Activated T-helper 1 cell treated with anti-CD3 and anti-CD28 coated beads, Interleukin-12 subunit alpha, Interleukin-12 subunit beta, Interleukin-2, Interleukin-4 antibody, amounts not matched to agents 30 ng/mL and 10 ng/mL and 1 ng/mL, durations not matched to agents 14 hours and 24 hours and 36 hours (primary cell): Measurements from ENCODE around the gene SLC35F4. TPM values are rescaled to one million over a fixed set of nuclear protein-coding genes. Genes with fewer than 3 reads are reported as not detected.
"Not testable (repeated sequence)": the region's sequence is repeated elsewhere in the genome, so short reads cannot be mapped to it uniquely, and the experiment has no call there.

Source experiments
- DNase-seq: peaks from one replicate; pipeline ENCODE4 v3.0.0; 2021; ENCODE audit warnings: low spot score
- H3K27ac Mint-ChIP-seq: one replicate; pipeline ENCODE4 v1.8.0; 2021; ENCODE audit warnings: mild to moderate bottlenecking, mixed read lengths
- H3K27me3 Mint-ChIP-seq: one replicate; pipeline ENCODE4 v1.8.0; 2022; ENCODE audit warnings: mild to moderate bottlenecking, moderate library complexity, mixed read lengths; ENCODE audit not compliant: insufficient read depth
- H3K36me3 Mint-ChIP-seq: one replicate; pipeline ENCODE4 v1.8.0; 2021; ENCODE audit warnings: low read depth, mixed read lengths
- H3K4me1 Mint-ChIP-seq: one replicate; pipeline ENCODE4 v1.8.0; 2021; ENCODE audit warnings: low read depth, mixed read lengths
- H3K4me3 Mint-ChIP-seq: one replicate; pipeline ENCODE4 v1.8.0; 2021; ENCODE audit warnings: mild to moderate bottlenecking, moderate library complexity, mixed read lengths
- H3K9me3 Mint-ChIP-seq: one replicate; pipeline ENCODE4 v1.8.0; 2021; ENCODE audit warnings: mixed read lengths
- intact Hi-C: fragments of 100-400 bp; cut with micrococcal nuclease; formaldehyde crosslinking; loops from one replicate; pipeline ENCODE4 v1.15.1; 2024
- total RNA-seq: library from RNA; stranded (reverse); gene quantifications from 2 replicates; pipeline ENCODE4 v1.2.3, GENCODE V29; 2022

The SLC35F4 gene
- total RNA-seq, 1 donor from 2014 or later = not detected

DNA sequence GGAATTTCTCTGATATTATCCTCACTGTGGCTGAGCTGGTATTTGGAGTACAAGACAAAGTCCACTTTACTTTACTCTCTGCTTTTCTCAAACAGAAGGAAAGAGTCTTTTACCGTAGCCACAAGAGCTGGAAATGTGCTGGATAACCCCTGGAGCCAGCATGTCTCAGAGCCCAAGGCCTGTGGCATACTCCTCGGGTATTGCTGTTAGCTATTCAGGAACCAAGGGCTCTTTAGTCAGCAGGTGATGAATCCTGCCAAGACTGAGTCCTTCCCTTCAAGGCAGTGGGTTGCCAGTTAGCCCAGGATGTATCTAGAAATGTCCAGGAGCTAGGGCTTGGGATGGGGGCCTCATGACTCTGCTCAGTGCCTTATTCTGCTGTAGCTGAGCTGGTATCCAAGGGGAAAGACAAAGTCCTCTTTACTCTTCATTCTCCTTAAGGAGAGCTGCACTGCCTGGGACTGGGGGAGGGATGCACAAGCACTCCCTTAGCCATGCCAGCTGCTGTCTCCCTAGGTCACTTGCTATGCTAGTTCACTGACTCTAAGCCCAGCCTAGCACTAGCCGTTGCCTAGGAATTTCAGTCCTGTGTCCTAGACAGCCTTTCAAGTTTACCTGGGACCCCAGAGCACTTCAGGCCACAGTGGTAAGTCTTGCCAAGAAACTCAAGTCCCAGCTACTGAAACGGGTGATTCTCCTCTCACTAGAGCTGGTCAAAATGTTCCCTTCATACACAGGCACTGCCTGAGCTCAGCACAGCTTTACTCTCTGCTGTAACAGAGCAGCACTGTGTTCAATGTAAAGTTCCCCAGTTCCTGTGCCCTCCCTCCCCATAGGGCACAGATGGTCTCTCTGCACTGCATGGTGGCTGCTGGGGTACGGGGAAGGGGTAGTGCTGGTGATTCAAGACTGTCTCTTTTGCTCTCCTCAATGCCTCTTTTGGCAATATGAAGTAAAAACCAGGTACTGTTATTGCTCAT, 136.4 kb downstream of the SLC35F4 start:
- no peak for DNase-seq
- no peak overlapping the region for H3K27ac Mint-ChIP-seq
- no peaks in the 10 kb centered on the region for H3K4me1 Mint-ChIP-seq
- no peaks in the 10 kb centered on the region for H3K36me3 Mint-ChIP-seq
- intact Hi-C loops = no loop called here
- no peaks in the 10 kb centered on the region for H3K27me3 Mint-ChIP-seq
- no peak overlapping the region for H3K4me3 Mint-ChIP-seq
- H3K9me3 Mint-ChIP-seq = peaks cover 2% of the 10 kb centered on the region

DNA sequence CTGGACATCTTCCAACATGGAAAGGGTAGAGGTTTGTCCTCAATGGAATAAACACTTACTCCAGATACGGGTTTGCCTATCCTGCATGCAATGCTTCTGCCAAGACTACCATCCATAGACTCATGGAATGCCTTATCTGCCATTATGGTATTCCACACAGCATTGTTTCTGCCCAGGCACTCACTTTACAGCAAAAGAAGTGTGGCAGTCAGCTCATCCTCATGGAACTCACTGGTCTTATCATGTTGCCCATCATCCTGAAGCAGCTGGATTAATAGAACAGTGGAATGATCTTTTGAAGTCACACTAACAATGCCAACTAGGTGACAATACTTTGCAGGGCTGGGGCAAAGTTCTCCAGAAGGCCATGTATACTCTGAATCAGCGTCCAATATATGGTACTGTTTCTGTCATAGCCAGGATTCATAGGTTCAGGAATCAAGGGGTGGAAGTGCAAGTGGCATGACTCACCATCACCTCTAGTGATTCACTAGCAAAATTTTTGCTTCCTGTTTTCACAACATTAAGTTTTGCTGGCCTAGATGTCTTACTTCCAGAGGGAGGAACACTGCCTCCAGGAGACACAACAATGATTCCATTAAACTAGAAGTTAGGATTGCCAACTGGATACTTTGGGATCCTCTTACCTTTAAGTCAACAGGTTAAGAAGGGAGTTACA, 140.4 kb downstream of the SLC35F4 start:
- Mint-ChIP-seq H3K36me3 (no peaks in the 10 kb centered on the region), H3K9me3 (peaks cover 2% of the 10 kb centered on the region), H3K4me3 (no peak overlapping the region), H3K4me1 (no peaks in the 10 kb centered on the region), H3K27me3 (no peaks in the 10 kb centered on the region), H3K27ac (no peak overlapping the region)
- no peak for DNase-seq
- intact Hi-C loops = no loop called here

DNA sequence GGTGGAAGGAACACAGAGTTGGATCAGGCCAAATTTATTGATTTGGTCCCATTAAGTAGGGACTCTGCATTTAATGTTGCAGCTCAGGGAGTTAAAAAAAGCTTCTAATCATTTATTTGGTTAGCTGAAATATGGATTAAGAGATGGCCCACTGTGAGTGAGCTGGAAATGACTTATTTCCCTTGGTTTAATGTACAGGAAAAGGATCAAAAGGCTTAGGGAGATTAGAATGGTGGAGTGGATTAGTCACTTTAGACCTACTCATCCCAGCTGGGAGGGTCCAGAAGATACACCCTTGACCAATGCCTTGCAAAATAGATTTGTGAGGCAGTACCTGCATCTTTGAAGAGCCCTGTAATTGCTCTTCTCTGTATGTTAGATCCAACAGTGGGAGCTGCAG, 143.8 kb downstream of the SLC35F4 start:
- intact Hi-C loops, H3K4me1 Mint-ChIP-seq, H3K4me3 Mint-ChIP-seq, H3K27me3 Mint-ChIP-seq, DNase-seq, H3K27ac Mint-ChIP-seq, H3K36me3 Mint-ChIP-seq, H3K9me3 Mint-ChIP-seq: not testable (repeated sequence)

DNA sequence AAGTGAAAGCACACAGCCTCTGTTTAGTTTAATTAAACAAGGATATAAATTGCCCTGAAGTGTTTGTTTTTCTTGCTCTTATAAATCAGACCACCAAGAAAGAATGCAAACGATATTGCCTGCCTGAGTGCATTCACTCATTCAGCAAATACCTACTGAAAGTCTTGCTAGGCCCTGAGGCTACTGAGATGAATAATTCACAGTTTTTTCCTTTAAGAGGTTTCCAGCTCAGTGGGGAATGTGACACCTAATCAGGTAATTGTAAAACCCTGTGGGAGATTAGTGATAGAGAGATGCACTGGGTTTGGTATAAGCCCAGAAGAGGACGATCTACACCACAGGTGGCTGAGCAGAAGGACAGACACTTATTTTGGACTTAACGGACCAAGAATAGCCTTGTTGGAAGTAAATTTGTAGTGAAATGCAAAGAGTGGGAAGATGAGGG, 151.4 kb downstream of the SLC35F4 start:
- intact Hi-C loops = no loop called here
- H3K9me3 Mint-ChIP-seq = peaks cover 5% of the 10 kb centered on the region

DNA sequence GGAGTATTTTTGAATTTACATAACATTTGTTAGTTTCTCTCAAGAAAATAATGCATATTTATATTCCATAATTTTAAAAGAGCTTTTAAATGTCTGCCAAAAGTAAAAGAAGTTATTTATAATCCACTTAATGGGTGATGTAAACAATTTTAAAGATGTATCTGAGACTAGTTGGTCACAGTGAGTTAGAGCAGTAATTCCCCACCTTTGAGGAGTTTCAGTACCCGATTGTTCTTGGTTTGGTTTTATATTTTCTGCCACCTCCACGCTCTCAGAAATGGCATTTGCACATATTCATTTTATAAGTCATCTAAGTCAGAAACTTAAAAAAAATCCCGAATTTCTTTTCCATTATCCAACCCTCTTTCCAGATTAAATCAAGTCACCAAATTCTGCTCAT, 153.2 kb downstream of the SLC35F4 start:
- no peaks in the 10 kb centered on the region for H3K4me1 Mint-ChIP-seq
- H3K36me3 Mint-ChIP-seq = no peaks in the 10 kb centered on the region
- H3K27ac Mint-ChIP-seq = no peak overlapping the region
- H3K27me3 Mint-ChIP-seq = peaks cover 2% of the 10 kb centered on the region
- no peak for DNase-seq
- H3K9me3 Mint-ChIP-seq = peaks cover 13% of the 10 kb centered on the region
- intact Hi-C loops = no loop called here
- no peak overlapping the region for H3K4me3 Mint-ChIP-seq

More for the DNA sequence above, 151.4 kb downstream of the SLC35F4 start:
- DNase-seq = no peak
- Mint-ChIP-seq H3K4me1 (no peaks in the 10 kb centered on the region), H3K4me3 (no peak overlapping the region), H3K27ac (no peak overlapping the region), H3K27me3 (peaks cover 2% of the 10 kb centered on the region), H3K36me3 (no peaks in the 10 kb centered on the region)

DNA sequence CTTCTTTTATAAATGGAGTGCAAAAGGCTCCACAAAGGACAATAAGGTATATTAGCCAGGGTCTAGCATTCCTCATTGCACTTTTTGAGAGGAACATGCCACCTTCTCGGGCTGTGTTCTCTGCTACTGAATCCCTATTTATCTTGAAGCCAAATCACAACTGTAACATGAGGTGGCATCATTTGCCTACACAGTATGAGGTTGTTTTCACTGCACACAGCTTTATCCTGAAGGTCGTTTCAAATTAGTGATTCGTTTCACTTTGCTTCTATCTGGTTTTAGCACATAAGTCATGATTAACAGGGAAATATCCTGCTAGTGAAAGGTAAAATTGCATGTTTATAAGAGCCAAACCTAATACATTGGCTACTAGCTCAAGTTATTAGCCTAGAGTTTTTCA, 153.8 kb downstream of the SLC35F4 start:
- no peaks in the 10 kb centered on the region for H3K36me3 Mint-ChIP-seq
- peaks cover 2% of the 10 kb centered on the region for H3K27me3 Mint-ChIP-seq
- no peak overlapping the region for H3K27ac Mint-ChIP-seq
- DNase-seq = no peak
- intact Hi-C loops = no loop called here
- H3K9me3 Mint-ChIP-seq = peaks cover 13% of the 10 kb centered on the region
- H3K4me3 Mint-ChIP-seq = no peak overlapping the region
- no peaks in the 10 kb centered on the region for H3K4me1 Mint-ChIP-seq

DNA sequence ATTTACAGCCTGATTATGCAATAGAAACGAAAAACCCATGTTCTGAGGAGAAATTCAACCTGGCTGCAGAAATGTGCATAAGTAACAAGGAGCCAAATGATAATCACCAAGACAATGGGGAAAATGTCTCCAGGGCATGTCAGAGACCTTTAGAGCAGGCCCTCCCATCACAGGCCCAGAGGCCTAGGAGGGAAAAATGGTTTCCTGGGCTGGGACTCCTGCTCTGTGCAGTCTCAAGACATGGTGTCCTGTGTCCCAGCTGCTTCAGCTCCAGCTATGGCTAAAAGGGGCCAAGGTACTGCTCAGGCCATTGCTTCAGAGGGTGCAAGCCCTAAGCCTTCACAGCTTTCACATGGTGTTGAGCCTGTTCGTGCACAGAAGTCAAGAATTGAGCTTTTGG, 156.0 kb downstream of the SLC35F4 start:
- Mint-ChIP-seq H3K36me3 (no peaks in the 10 kb centered on the region), H3K4me3 (no peak overlapping the region), H3K9me3 (peaks cover 13% of the 10 kb centered on the region), H3K27me3 (peaks cover 2% of the 10 kb centered on the region), H3K27ac (no peak overlapping the region), H3K4me1 (no peaks in the 10 kb centered on the region)
- intact Hi-C loops = no loop called here
- no peak for DNase-seq

DNA sequence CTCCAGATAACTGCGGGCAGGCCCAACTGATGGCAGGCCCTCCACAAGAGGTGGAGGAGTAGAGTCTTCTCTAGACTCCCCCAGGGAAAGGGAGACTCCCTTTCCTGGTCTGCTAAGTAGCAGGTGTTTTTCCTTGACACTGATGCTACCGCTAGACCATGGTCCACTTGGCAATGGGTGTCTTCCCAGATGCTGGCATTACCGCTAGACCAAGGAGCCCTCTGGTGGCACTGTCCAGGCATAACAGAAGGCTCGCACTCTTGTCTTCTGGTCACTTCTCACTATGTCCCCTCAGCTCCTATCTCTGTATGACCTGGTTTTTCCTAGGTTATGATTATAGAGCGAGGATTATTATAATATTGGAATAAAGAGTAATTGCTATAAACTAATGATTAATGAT, 156.8 kb downstream of the SLC35F4 start:
- H3K27ac Mint-ChIP-seq, H3K4me1 Mint-ChIP-seq, intact Hi-C loops, H3K4me3 Mint-ChIP-seq, H3K27me3 Mint-ChIP-seq, H3K36me3 Mint-ChIP-seq, DNase-seq: not testable (repeated sequence)
- H3K9me3 Mint-ChIP-seq = peaks cover 13% of the 10 kb centered on the region

DNA sequence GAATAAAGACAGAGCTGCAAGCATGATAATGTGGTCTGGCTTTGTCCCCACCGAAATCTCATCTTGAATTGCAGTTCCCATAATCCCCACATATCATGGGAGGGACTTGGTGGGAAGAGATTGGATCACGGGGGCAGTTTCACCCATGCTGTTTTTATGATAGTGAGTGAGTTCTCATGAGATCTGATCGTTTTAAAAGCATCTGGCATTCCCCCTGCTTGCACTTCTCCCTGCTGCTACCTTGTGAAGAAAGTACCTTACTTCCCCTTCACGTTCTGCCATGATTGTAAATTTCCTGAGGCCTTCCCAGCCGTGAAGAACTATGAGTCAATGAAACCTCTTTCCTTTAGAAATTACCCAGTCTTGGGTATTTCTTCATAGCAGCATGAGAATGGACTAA, 158.7 kb downstream of the SLC35F4 start:
- Mint-ChIP-seq H3K4me3 (no peak overlapping the region), H3K27ac (no peak overlapping the region), H3K36me3 (no peaks in the 10 kb centered on the region), H3K4me1 (no peaks in the 10 kb centered on the region), H3K27me3 (no peaks in the 10 kb centered on the region), H3K9me3 (peaks cover 13% of the 10 kb centered on the region)
- no peak for DNase-seq
- intact Hi-C loops = no loop called here

DNA sequence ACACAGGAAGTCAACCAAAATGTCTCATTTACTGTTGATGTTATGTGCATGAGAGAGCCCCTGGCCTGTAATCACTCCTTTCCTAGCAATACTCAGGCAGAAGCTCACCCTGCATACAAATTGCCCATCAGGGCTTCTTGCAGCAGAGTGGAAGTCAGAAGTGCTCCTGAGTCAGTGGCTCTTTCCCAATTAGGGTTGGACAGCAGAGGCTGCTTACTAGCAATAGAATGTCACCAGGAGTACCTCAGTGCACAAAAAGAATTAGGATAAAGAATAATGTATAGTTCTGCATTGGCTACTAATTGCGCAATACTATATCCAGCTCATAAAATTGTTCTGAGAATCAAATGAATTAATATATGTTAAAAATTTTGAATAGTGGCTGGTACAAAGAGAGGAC, 161.1 kb downstream of the SLC35F4 start:
- H3K27ac Mint-ChIP-seq = no peak overlapping the region
- no peaks in the 10 kb centered on the region for H3K27me3 Mint-ChIP-seq
- no peak overlapping the region for H3K4me3 Mint-ChIP-seq
- H3K4me1 Mint-ChIP-seq = no peaks in the 10 kb centered on the region
- H3K9me3 Mint-ChIP-seq = peaks cover 8% of the 10 kb centered on the region
- no peak for DNase-seq
- intact Hi-C loops = no loop called here
- no peaks in the 10 kb centered on the region for H3K36me3 Mint-ChIP-seq

DNA sequence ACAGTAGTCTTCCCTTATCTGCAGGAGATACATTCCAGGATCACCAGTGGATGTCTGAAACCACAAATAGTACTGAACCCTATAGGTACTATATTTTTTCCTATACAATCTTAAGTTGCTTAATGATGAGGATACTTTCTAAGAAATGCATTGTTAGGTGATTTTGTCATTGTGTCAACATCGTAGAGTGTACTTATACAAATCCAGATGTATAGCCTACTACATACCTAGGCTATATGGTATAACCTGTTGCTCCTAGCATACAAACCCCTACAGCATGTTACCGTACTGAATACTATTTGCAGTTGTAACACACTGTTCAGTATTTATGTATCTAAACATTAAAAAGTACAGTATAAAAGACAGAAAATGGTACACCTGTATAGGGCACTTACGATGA, 165.9 kb downstream of the SLC35F4 start:
- H3K4me3 Mint-ChIP-seq = no peak overlapping the region
- no peak overlapping the region for H3K27ac Mint-ChIP-seq
- H3K27me3 Mint-ChIP-seq = peaks cover 1% of the 10 kb centered on the region
- intact Hi-C loops = no loop called here
- H3K4me1 Mint-ChIP-seq = no peaks in the 10 kb centered on the region
- DNase-seq = no peak
- H3K36me3 Mint-ChIP-seq = no peaks in the 10 kb centered on the region
- no peaks in the 10 kb centered on the region for H3K9me3 Mint-ChIP-seq

DNA sequence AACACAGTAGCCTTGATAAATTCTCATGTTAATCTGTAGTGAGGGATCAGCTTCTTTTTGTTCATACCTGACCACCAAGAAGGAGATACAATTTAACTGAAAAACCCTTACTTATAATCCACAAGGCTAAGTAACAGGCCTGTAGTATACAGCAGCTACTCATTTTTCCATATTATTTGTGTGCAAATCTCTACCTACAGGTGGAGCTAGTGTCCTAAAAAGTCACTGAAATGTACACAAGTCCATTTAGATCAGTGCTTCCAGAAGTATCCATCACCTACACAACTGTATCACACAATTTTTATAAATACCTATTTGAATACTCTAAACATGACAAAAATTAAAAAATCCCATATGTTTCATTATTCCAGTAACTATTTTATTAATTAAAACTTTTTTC, 173.2 kb downstream of the SLC35F4 start:
- Mint-ChIP-seq H3K27me3 (no peaks in the 10 kb centered on the region), H3K9me3 (no peaks in the 10 kb centered on the region), H3K4me3 (no peak overlapping the region), H3K4me1 (no peaks in the 10 kb centered on the region), H3K27ac (no peak overlapping the region), H3K36me3 (no peaks in the 10 kb centered on the region)
- DNase-seq = no peak
- intact Hi-C loops = no loop called here

DNA sequence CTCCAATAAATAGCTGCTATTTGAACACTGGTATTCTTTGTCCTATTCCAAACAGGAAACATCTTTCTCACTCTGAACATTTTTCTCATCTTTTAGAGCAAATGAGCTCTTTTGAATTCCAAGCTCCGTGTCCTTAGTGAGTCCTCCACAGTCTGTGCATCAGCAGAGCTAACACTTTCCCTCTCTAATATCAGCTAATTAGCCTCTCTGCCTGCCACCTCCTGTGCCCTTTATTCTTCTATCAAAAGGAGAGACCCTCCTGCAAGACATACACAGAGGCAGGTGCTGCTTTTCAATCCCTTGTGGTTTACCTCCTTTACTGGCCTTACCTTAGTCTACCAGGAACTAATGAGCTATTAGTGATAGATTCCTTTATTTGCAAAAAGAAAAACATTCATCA, 178.5 kb downstream of the SLC35F4 start:
- no peak for DNase-seq
- Mint-ChIP-seq H3K27me3 (no peaks in the 10 kb centered on the region), H3K36me3 (no peaks in the 10 kb centered on the region), H3K27ac (no peak overlapping the region), H3K9me3 (no peaks in the 10 kb centered on the region), H3K4me1 (no peaks in the 10 kb centered on the region), H3K4me3 (no peak overlapping the region)
- intact Hi-C loops = no loop called here
